Activated CD4-positive, CD25-positive, alpha-beta regulatory T cell (primary cell): Measurements from ENCODE around the gene WWC2.
"Not testable (repeated sequence)": the region's sequence is repeated elsewhere in the genome, so short reads cannot be mapped to it uniquely, and the experiment has no call there.

Experiments
- DNase-seq, 4 experiments: peaks; one replicate each; lab custom pipeline; 2025; lab: John Stamatoyannopoulos, UW

Gene WWC2

GRCh38 chr4:183142571-183143550, 43.8 kb downstream of the WWC2 start:
- DNase-seq = no peak

GRCh38 chr4:183144787-183145186, 45.7 kb downstream of the WWC2 start:
- DNase-seq = no peak

DNA sequence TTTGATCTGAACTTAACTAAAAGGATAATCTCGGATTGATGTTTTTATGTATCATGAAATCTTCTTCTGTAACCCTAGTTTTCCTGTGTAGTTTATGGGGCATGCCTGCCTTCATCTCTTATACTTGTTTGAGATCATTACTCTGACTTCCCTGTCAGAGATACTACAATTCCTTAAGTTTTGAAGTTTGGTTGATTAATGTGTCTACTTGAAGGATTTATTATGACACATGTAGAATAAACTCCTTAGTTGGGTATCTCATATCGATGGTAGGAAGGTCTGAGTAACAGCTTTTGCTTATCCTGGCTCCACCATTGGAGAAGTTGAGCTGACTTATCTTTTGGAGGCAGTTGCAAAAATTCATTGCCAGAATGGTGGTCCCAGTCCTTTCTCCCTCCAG, 46.7 kb downstream of the WWC2 start:
- no peak for DNase-seq

GRCh38 chr4:183146478-183146877, 47.4 kb downstream of the WWC2 start:
- DNase-seq = no peak

- no peak for DNase-seq
These were observed 48.1 kb downstream of the WWC2 start for GRCh38 chr4:183147196-183147595.

- DNase-seq = no peak
These were observed 48.9 kb downstream of the WWC2 start for GRCh38 chr4:183147983-183148382.

DNA sequence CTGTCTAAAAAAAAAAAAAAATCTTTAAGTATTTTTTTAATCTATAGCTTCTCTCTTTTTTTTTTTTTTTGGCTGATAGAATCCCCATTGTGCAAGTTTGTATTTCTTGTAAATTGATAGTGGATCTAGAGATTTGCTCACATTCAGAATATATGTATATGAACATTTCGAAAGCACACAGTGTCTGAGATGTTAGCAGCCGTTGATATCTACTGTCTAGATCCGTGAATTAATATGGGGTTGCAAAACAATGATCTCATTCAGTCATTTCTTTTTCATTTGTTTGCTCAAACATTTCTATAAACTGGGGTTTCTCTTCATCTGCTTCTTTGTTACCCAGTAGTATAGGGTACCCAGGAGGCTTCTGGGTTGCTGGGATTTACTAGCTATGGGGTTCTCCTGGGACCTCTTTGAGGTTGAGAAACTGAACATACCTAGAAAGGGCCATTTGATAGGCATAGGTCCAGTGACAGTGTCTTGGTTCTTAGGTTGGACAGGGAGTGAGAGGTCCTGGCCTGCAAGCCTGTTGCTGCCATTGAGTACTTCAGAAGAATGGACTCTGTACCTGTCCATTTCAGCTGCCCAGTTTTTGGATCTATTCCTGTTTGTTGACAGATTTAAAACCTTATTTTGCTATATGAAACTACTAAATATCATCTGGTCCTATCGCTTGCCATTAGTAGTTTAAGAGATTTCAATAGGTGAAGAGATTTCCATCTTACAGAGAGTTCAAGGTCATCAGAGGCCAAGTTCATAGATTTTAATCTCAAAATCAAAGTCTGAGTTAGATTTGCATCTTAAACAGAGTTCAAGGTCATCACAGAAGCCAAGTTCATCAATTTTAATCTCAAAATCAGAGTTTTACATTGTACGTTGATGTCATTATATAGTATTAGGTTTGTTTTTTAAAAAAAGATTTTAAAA, 50.8 kb downstream of the WWC2 start:
- DNase-seq = no peak

- not testable (repeated sequence) for DNase-seq
These were observed 51.6 kb downstream of the WWC2 start for GRCh38 chr4:183150664-183151063.

- DNase-seq = not testable (repeated sequence)
These were observed 53.2 kb downstream of the WWC2 start for GRCh38 chr4:183152232-183152631.

DNA sequence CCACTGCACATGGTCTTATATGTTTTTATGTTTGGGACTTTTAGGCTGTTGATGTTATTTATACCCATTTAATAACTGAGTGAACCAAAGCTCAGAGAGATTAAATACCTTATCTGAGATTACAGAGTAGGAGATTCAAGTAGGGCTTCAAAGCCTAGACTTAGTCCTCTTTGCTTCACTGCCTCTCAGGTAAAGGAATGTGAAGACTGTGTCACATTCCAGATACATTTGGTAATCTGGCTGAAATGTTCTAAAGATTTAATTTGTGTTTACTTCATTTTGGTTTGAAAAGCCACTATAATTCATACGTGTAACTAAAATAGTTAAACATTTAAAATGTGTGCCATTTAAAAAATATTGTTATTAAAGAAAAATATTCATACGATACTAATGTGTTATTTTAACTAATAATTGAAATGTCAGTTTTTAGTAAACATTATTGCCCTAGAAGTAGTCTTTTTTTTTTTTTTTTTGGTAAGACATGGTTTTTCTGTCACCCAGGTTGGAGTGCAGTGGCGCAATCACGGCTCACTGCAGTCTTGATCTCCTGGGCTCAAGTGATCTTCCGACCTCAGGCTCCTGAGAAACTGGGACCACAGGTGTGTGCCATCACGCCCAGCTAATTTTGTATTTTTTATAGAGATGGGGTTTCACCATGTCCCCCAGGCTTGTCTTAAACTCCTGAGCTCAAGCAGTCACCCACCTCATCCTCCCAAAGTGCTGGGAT, 54.3 kb downstream of the WWC2 start:
- DNase-seq = no peak

DNA sequence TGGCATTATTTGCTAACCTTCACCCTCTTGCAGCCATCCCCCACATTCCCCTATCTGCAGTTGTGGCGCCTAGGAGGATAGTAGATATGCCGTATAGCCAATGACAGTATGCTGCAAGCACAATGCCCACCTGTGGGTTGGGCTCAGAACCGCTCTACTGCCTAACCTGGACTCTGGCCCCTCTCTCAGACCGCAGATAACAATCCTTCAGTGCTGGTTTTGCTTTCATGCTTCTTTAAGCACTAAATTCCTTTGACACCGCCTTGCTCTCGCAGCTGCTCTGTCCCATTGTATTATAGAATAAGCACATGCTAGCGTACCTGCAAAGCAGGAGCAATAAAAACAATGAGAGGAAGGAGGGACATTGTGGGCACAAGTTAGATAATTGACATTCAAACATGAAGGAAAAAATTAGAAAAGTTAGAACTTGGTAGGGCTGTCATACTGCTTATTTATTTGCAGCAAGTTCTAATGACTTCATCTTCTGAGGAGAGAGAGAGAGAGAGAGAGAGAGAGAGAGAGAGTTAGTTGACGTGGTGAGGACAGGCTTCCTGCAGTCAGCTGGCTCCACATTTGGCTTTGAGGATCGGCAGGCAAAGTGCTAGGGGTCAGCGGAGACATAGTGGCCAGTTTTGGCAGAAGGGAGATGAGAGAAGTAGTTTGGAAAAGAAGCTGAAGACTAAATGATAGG, 55.8 kb downstream of the WWC2 start:
- no peak for DNase-seq

- DNase-seq = no peak
These were observed 56.6 kb downstream of the WWC2 start for GRCh38 chr4:183155450-183156184.

GRCh38 chr4:183157215-183157614, 58.2 kb downstream of the WWC2 start:
- DNase-seq = no peak

GRCh38 chr4:183158062-183158461, 59.0 kb downstream of the WWC2 start:
- DNase-seq = no peak

- DNase-seq = no peak
These were observed 62.6 kb downstream of the WWC2 start for GRCh38 chr4:183161630-183162029.

GRCh38 chr4:183163135-183163534, 64.1 kb downstream of the WWC2 start:
- no peak for DNase-seq

DNA sequence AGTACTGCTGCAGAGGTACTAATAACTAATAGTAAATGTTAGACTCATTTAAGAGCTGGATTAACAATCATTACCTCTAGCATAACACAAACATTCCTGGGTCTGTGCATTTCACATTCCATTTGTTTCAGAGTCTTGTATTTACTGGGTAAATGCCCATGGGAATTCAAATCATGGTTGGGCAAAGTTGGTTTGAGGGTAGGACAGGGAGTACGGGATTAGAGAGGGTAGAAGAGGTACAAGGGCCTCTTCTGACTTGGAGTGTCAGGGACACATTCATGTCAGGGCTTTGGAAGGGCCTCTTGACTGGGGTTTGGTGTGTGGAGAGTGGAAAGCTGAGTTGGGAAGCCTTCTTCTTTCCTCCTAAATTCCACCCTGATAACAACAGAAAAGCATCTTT, 65.9 kb downstream of the WWC2 start:
- no peak for DNase-seq

- DNase-seq = no peak
These were observed 66.3 kb downstream of the WWC2 start for GRCh38 chr4:183165376-183165775.

GRCh38 chr4:183170894-183171293, 71.8 kb downstream of the WWC2 start:
- no peak for DNase-seq

- no peak for DNase-seq
These were observed 72.6 kb downstream of the WWC2 start for GRCh38 chr4:183171484-183172267.
